ENCODE results near the gene TNXB. TPM values are rescaled to one million over a fixed set of nuclear protein-coding genes. Genes with fewer than 3 reads are reported as not detected.
A peak's percentile ranks its signal among the peaks of the same experiment; 100 is the strongest.
"Not testable (repeated sequence)": the region's sequence is repeated elsewhere in the genome, so short reads cannot be mapped to it uniquely, and the experiment has no call there.

The TNXB gene
- total RNA-seq, 1 experiment from 2014 or later: 0.37 TPM

- in situ Hi-C loops (cut with HindIII; ENCODE audit: low pct_unique_long_range_greater_than_20kb, low sequenced_read_pairs): no loop called here
- no peak for DNase-seq (ENCODE audit: low read depth, low spot score)
Measured at GRCh38 chr6:32146287-32146686, 37.1 kb upstream of the TNXB start.

GRCh38 chr6:32144238-32144637, 35.1 kb upstream of the TNXB start:
- DNase-seq (ENCODE audit: low read depth, low spot score); in situ Hi-C loops (cut with HindIII; ENCODE audit: low pct_unique_long_range_greater_than_20kb, low sequenced_read_pairs): not testable (repeated sequence)

- in situ Hi-C loops (cut with HindIII; ENCODE audit: low pct_unique_long_range_greater_than_20kb, low sequenced_read_pairs): no loop called here
Measured at GRCh38 chr6:32140420-32141046, 31.4 kb upstream of the TNXB start.

GRCh38 chr6:32139590-32139989, 30.5 kb upstream of the TNXB start:
- DNase-seq (ENCODE audit: low read depth, low spot score): no peak
- in situ Hi-C loops (cut with HindIII; ENCODE audit: low pct_unique_long_range_greater_than_20kb, low sequenced_read_pairs): no loop called here

More at GRCh38 chr6:32140420-32141046, 31.4 kb upstream of the TNXB start:
- DNase-seq (ENCODE audit: low read depth, low spot score): no peak

- in situ Hi-C loops (cut with HindIII; ENCODE audit: low pct_unique_long_range_greater_than_20kb, low sequenced_read_pairs): no loop called here
- no peak for DNase-seq (ENCODE audit: low read depth, low spot score)
Measured at GRCh38 chr6:32137454-32137853, 28.3 kb upstream of the TNXB start.

GRCh38 chr6:32133786-32134185, 24.6 kb upstream of the TNXB start:
- in situ Hi-C loops (cut with HindIII; ENCODE audit: low pct_unique_long_range_greater_than_20kb, low sequenced_read_pairs): no loop called here
- DNase-seq (ENCODE audit: low read depth, low spot score): no peak

GRCh38 chr6:32132110-32132509, 23.0 kb upstream of the TNXB start:
- no peak for DNase-seq (ENCODE audit: low read depth, low spot score)
- in situ Hi-C loops (cut with HindIII; ENCODE audit: low pct_unique_long_range_greater_than_20kb, low sequenced_read_pairs): no loop called here

GRCh38 chr6:32131439-32131948, 22.4 kb upstream of the TNXB start:
- no peak for DNase-seq (ENCODE audit: low read depth, low spot score)
- in situ Hi-C loops (cut with HindIII; ENCODE audit: low pct_unique_long_range_greater_than_20kb, low sequenced_read_pairs): no loop called here

GRCh38 chr6:32129297-32130088, 20.4 kb upstream of the TNXB start:
- in situ Hi-C loops (cut with HindIII; ENCODE audit: low pct_unique_long_range_greater_than_20kb, low sequenced_read_pairs): no loop called here
- DNase-seq (ENCODE audit: low read depth, low spot score): no peak

GRCh38 chr6:32128751-32129296, 19.7 kb upstream of the TNXB start:
- DNase-seq (ENCODE audit: low read depth, low spot score): peak; percentile 25

GRCh38 chr6:32127717-32128592, 18.8 kb upstream of the TNXB start, which contains the start of gene ATF6B:
Gene ATF6B (minus strand): TSS chr6:32128246. CDS start chr6:32128207, 39 bp downstream.
- in situ Hi-C loops (cut with HindIII; ENCODE audit: low pct_unique_long_range_greater_than_20kb, low sequenced_read_pairs): no loop called here
- peak; percentile 100 for DNase-seq (ENCODE audit: low read depth, low spot score)

More at GRCh38 chr6:32128751-32129296, 19.7 kb upstream of the TNXB start:
- in situ Hi-C loops (cut with HindIII; ENCODE audit: low pct_unique_long_range_greater_than_20kb, low sequenced_read_pairs): no loop called here

GRCh38 chr6:32127409-32127716, 18.2 kb upstream of the TNXB start:
- in situ Hi-C loops (cut with HindIII; ENCODE audit: low pct_unique_long_range_greater_than_20kb, low sequenced_read_pairs): no loop called here
- DNase-seq (ENCODE audit: low read depth, low spot score): no peak

GRCh38 chr6:32126880-32127279, 17.7 kb upstream of the TNXB start:
- in situ Hi-C loops (cut with HindIII; ENCODE audit: low pct_unique_long_range_greater_than_20kb, low sequenced_read_pairs): no loop called here

GRCh38 chr6:32123681-32124080, 14.5 kb upstream of the TNXB start:
- DNase-seq (ENCODE audit: low read depth, low spot score): no peak
- in situ Hi-C loops (cut with HindIII; ENCODE audit: low pct_unique_long_range_greater_than_20kb, low sequenced_read_pairs): no loop called here

More at GRCh38 chr6:32126880-32127279, 17.7 kb upstream of the TNXB start:
- DNase-seq (ENCODE audit: low read depth, low spot score): no peak

- DNase-seq (ENCODE audit: low read depth, low spot score): no peak
- in situ Hi-C loops (cut with HindIII; ENCODE audit: low pct_unique_long_range_greater_than_20kb, low sequenced_read_pairs): no loop called here
Measured at GRCh38 chr6:32120573-32121059, 11.5 kb upstream of the TNXB start.

GRCh38 chr6:32118782-32119628, 9.9 kb upstream of the TNXB start:
- in situ Hi-C loops (cut with HindIII; ENCODE audit: low pct_unique_long_range_greater_than_20kb, low sequenced_read_pairs): no loop called here

GRCh38 chr6:32117461-32117860, 8.3 kb upstream of the TNXB start:
- in situ Hi-C loops (cut with HindIII; ENCODE audit: low pct_unique_long_range_greater_than_20kb, low sequenced_read_pairs): no loop called here

More at GRCh38 chr6:32118782-32119628, 9.9 kb upstream of the TNXB start:
- peak; percentile 85 for DNase-seq (ENCODE audit: low read depth, low spot score)

More at GRCh38 chr6:32117461-32117860, 8.3 kb upstream of the TNXB start:
- no peak for DNase-seq (ENCODE audit: low read depth, low spot score)
